CD8-positive, alpha-beta memory T cell (primary cell): Measurements from ENCODE around the gene SLC28A1. TPM values are rescaled to one million over a fixed set of nuclear protein-coding genes. Genes with fewer than 3 reads are reported as not detected.

Experiments
- CTCF ChIA-PET: fragments of 350-600 bp; sonication (Branson Sonifier 250); formaldehyde crosslinking; loops from one replicate; lab custom pipeline; 2021; ENCODE audit warnings: antibody characterized with exemption; lab: Charles Lee
- POLR2A ChIA-PET: fragments of 350-600 bp; sonication (Branson Sonifier 250); formaldehyde crosslinking; loops from one replicate; lab custom pipeline; 2021; ENCODE audit warnings: antibody characterized with exemption; lab: Charles Lee
- DNase-seq, 5 donors: peaks; one replicate each; pipeline versions ENCODE4 v3.0.0 to v3.0.0-alpha.2; 2020 to 2022; ENCODE audit warnings: mixed read lengths in 1 of 5
- H3K27ac ChIP-seq: one replicate; pipeline ENCODE4 v1.7.0; 2013; ENCODE audit warnings: low read depth, mild to moderate bottlenecking, low read length, moderate library complexity
- H3K27me3 ChIP-seq: 2 replicates; pipeline ENCODE4 v1.7.0; 2013; ENCODE audit warnings: low read length, mild to moderate bottlenecking; ENCODE audit not compliant: insufficient read depth, poor library complexity, severe bottlenecking
- H3K36me3 ChIP-seq: 2 replicates; pipeline ENCODE4 v1.7.0; 2013; ENCODE audit warnings: mild to moderate bottlenecking, low read length, moderate library complexity; ENCODE audit not compliant: insufficient read depth
- H3K4me1 ChIP-seq: 2 replicates; pipeline ENCODE4 v1.7.0; 2013; ENCODE audit warnings: mild to moderate bottlenecking, low read length, moderate library complexity; ENCODE audit not compliant: insufficient read depth
- H3K4me3 ChIP-seq: 2 replicates; pipeline ENCODE4 v1.7.0; 2013; ENCODE audit warnings: mild to moderate bottlenecking, low read length
- H3K9me3 ChIP-seq: 2 replicates; pipeline ENCODE4 v1.7.0; 2013; ENCODE audit warnings: mild to moderate bottlenecking, low read length
- H3K27ac Mint-ChIP-seq, 8 donors: one replicate each; pipeline ENCODE4 v1.8.0; 2020 to 2021; ENCODE audit warnings: mixed read lengths in 8 of 8, mild to moderate bottlenecking in 6 of 8, inconsistent platforms in 3 of 8, moderate library complexity in 3 of 8
- H3K27me3 Mint-ChIP-seq, 2 donors: one replicate each; pipeline ENCODE4 v1.8.0; 2020 to 2021; ENCODE audit warnings: mixed read lengths in 2 of 2, mild to moderate bottlenecking in 1 of 2, moderate library complexity in 1 of 2
- H3K36me3 Mint-ChIP-seq, 3 donors: one replicate each; pipeline ENCODE4 v1.8.0; 2020 to 2021; ENCODE audit warnings: mixed read lengths in 3 of 3, inconsistent platforms in 1 of 3, mild to moderate bottlenecking in 1 of 3
- H3K4me1 Mint-ChIP-seq, 3 donors: one replicate each; pipeline ENCODE4 v1.8.0; 2020 to 2021; ENCODE audit warnings: mixed read lengths in 3 of 3, inconsistent platforms in 1 of 3, mild to moderate bottlenecking in 1 of 3
- H3K4me3 Mint-ChIP-seq, 7 donors: one replicate each; pipeline ENCODE4 v1.8.0; 2020 to 2021; ENCODE audit warnings: mixed read lengths in 7 of 7, mild to moderate bottlenecking in 6 of 7, moderate library complexity in 4 of 7, inconsistent platforms in 2 of 7
- H3K9me3 Mint-ChIP-seq, 5 donors: one replicate each; pipeline ENCODE4 v1.8.0; 2020 to 2022; ENCODE audit warnings: mixed read lengths in 5 of 5, mild to moderate bottlenecking in 3 of 5, moderate library complexity in 2 of 5, inconsistent platforms in 1 of 5
- polyA plus RNA-seq: library from polyadenylated mRNA; unstranded; fragments of 300-500 nt; fragmentation: Illumina TruSeq; gene quantifications from one replicate; pipeline ENCODE4 v1.2.3, GENCODE V29; 2021
- total RNA-seq, 2 experiments: library from RNA; stranded (reverse); gene quantifications; one replicate each; pipeline ENCODE4 v1.2.3, GENCODE V29; 2021

Gene SLC28A1
- total and polyA plus RNA-seq, 3 experiments from 2014 or later, result not detected

DNA sequence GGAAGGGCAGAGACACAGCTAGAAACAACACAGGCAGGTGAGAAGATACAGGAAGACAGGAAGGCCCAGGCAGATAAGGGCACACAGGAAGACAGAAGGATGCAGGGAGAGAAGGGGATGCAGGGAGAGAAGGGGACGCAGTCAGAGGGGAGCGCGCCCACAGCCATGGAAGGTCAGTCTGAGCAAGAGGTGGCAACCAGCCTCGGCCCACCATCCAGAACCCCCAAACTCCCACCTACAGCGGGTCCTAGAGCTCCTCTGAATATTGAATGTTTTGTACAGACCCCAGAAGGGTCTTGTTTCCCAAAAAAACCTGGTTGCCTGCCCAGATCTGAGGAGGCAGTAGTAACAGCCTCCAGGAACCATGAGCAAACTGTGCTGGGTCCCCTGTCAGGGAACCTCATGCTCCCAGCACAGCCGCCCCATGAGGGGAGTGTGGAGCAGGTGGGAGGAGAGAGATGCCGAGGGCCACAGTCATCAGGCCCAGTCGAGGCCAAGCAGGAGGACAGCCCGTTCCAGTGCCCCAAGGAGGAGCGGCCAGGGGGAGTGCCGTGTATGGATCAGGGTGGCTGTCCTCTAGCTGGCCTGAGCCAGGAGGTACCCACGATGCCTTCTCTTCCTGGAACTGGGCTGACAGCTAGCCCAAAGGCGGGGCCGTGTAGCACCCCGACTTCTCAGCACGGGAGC is 27.6 kb upstream of the SLC28A1 start:
- Histone ChIP-seq H3K36me3 (no peaks in the 10 kb centered on the region), H3K27me3 (no peaks in the 10 kb centered on the region), H3K27ac (no peak overlapping the region), H3K4me3 (no peak overlapping the region), H3K9me3 (no peaks in the 10 kb centered on the region), H3K4me1 (no peaks in the 10 kb centered on the region)
- no peaks in the 10 kb centered on the region for H3K4me1 Mint-ChIP-seq
- no peak overlapping the region for H3K4me3 Mint-ChIP-seq
- ChIA-PET CTCF (interaction anchor here (0.6 kb wide), 1 partner anchor 255 kb away, joined by 3 read pairs; no protein-coding TSS in a partner anchor), POLR2A (no interaction called here)
- no peak for DNase-seq
- peak overlapping the region in 1 of 8 donors; percentile 45 for H3K27ac Mint-ChIP-seq
- H3K27me3 Mint-ChIP-seq, result no peaks in the 10 kb centered on the region
- H3K36me3 Mint-ChIP-seq, result peaks cover 0 to 2% (median 0%) of the 10 kb centered on the region in 3 donors
- H3K9me3 Mint-ChIP-seq, result no peaks in the 10 kb centered on the region

DNA sequence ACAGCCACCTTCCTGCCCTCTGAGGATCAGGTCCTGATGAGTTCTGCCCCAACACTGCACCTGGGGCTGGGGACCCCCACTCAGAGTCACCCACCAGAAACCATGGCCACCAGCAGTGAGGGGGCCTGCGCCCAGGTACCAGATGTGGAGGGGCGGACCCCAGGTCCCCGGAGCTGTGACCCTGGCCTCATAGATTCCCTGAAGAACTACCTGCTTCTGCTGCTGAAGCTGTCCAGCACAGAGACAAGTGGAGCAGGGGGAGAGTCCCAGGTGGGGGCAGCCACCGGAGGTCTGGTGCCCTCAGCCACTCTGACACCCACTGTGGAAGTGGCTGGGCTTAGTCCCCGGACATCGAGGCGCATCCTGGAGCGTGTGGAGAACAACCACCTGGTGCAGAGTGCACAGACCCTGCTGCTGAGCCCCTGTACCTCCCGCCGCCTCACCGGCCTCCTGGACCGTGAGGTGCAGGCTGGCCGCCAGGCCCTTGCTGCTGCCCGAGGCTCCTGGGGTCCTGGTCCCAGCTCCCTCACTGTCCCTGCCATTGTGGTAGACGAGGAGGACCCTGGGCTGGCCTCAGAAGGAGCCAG is 27.0 kb upstream of the SLC28A1 start:
- H3K9me3 Mint-ChIP-seq, result no peaks in the 10 kb centered on the region
- H3K4me1 Mint-ChIP-seq, result no peaks in the 10 kb centered on the region
- Histone ChIP-seq H3K9me3 (no peaks in the 10 kb centered on the region), H3K4me3 (no peak overlapping the region), H3K27ac (no peak overlapping the region), H3K4me1 (no peaks in the 10 kb centered on the region), H3K36me3 (no peaks in the 10 kb centered on the region), H3K27me3 (no peaks in the 10 kb centered on the region)
- ChIA-PET CTCF (interaction anchor here (0.6 kb wide), 1 partner anchor 256 kb away, joined by 3 read pairs; no protein-coding TSS in a partner anchor), POLR2A (no interaction called here)
- no peak overlapping the region for H3K4me3 Mint-ChIP-seq
- H3K36me3 Mint-ChIP-seq, result peaks cover 0 to 2% (median 0%) of the 10 kb centered on the region in 3 donors
- no peak for DNase-seq
- no peaks in the 10 kb centered on the region for H3K27me3 Mint-ChIP-seq
- no peak overlapping the region for H3K27ac Mint-ChIP-seq

DNA sequence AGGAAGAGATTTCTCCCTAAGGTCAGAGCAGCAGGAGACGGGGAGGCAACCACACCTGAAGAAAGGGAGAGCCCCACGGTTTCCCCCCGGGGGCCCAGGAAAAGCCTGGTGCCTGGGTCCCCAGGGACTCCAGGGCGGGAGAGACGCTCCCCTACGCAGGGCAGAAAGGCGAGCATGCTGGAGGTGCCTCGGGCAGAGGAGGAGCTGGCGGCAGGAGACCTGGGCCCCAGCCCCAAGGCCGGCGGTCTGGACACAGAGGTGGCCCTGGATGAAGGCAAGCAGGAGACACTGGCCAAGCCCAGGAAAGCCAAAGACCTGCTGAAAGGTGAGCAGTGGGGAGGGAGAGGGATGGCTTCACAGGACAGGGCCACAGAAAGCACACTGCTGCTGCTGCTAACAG is 26.2 kb upstream of the SLC28A1 start:
- peaks cover 0 to 2% (median 0%) of the 10 kb centered on the region in 3 donors for H3K36me3 Mint-ChIP-seq
- H3K27me3 Mint-ChIP-seq, result no peaks in the 10 kb centered on the region
- no peaks in the 10 kb centered on the region for H3K9me3 ChIP-seq
- H3K4me3 ChIP-seq, result no peak overlapping the region
- H3K27me3 ChIP-seq, result no peaks in the 10 kb centered on the region
- H3K36me3 ChIP-seq, result no peaks in the 10 kb centered on the region
- H3K4me3 Mint-ChIP-seq, result no peak overlapping the region
- no peak overlapping the region for H3K27ac ChIP-seq
- ChIA-PET POLR2A (no interaction called here), CTCF (no interaction called here)
- no peak for DNase-seq
- no peaks in the 10 kb centered on the region for H3K9me3 Mint-ChIP-seq
- H3K4me1 Mint-ChIP-seq, result no peaks in the 10 kb centered on the region
- no peaks in the 10 kb centered on the region for H3K4me1 ChIP-seq
- H3K27ac Mint-ChIP-seq, result no peak overlapping the region

DNA sequence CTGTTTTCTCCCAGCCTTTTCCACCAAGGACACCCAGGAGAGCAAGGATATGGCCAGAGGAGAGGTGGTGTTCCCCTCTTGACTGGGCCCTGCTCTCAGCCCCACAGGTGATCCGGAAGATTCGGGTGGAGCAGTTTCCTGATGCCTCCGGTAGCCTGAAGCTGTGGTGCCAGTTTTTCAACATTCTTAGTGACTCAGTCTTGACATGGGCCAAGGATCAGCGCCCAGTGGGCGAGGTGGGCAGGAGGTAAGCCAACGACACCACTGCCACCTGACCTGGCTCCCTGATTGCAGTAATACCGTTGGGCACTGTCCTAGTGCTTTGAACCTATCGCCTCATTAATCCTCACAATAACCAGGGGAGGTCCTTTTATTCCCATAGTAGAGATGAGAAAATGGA is 25.3 kb upstream of the SLC28A1 start:
- Histone ChIP-seq H3K4me1 (no peaks in the 10 kb centered on the region), H3K4me3 (no peak overlapping the region), H3K27me3 (no peaks in the 10 kb centered on the region), H3K27ac (no peak overlapping the region), H3K36me3 (no peaks in the 10 kb centered on the region), H3K9me3 (no peaks in the 10 kb centered on the region)
- ChIA-PET POLR2A (no interaction called here), CTCF (no interaction called here)
- peaks cover 0 to 2% (median 0%) of the 10 kb centered on the region in 3 donors for H3K36me3 Mint-ChIP-seq
- no peaks in the 10 kb centered on the region for H3K27me3 Mint-ChIP-seq
- no peak overlapping the region for H3K4me3 Mint-ChIP-seq
- no peak overlapping the region for H3K27ac Mint-ChIP-seq
- no peaks in the 10 kb centered on the region for H3K4me1 Mint-ChIP-seq
- no peaks in the 10 kb centered on the region for H3K9me3 Mint-ChIP-seq
- no peak for DNase-seq

DNA sequence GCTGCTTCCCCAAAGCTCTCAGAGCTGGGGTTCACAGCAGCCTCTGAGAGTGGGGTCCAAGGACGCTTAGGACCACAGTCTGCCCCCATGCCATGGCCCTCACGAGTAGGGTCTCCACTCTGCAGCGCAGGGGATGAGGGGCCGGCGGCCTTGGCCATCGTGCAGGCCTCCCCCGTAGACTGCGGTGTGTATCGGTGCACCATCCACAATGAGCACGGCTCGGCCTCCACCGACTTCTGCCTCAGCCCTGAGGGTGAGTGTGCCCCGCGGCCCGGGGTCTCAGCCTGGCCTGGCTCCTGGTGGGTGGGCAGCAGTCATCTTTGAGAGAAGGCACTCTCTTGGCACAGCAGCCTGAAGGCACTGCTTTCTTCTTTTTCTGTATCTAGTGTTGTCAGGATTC is 24.8 kb upstream of the SLC28A1 start:
- Mint-ChIP-seq H3K27me3 (no peaks in the 10 kb centered on the region), H3K9me3 (no peaks in the 10 kb centered on the region), H3K4me1 (no peaks in the 10 kb centered on the region), H3K4me3 (no peak overlapping the region), H3K27ac (no peak overlapping the region), H3K36me3 (peaks cover 0 to 2% (median 0%) of the 10 kb centered on the region in 3 donors)
- POLR2A ChIA-PET, result no interaction called here
- Histone ChIP-seq H3K9me3 (no peaks in the 10 kb centered on the region), H3K36me3 (no peaks in the 10 kb centered on the region), H3K27me3 (no peaks in the 10 kb centered on the region), H3K4me1 (no peaks in the 10 kb centered on the region), H3K4me3 (no peak overlapping the region), H3K27ac (no peak overlapping the region)
- DNase-seq, result no peak
- CTCF ChIA-PET, result no interaction called here

- H3K9me3 Mint-ChIP-seq, result no peaks in the 10 kb centered on the region
- no peak overlapping the region for H3K27ac Mint-ChIP-seq
- no peaks in the 10 kb centered on the region for H3K36me3 Mint-ChIP-seq
- H3K9me3 ChIP-seq, result no peaks in the 10 kb centered on the region
- H3K27ac ChIP-seq, result no peak overlapping the region
- H3K36me3 ChIP-seq, result no peaks in the 10 kb centered on the region
- no peaks in the 10 kb centered on the region for H3K4me1 Mint-ChIP-seq
- DNase-seq, result no peak
- POLR2A ChIA-PET, result interaction anchor here (1.1 kb wide), 1 partner anchor 213 kb away, joined by 3 read pairs; no protein-coding TSS in a partner anchor
- CTCF ChIA-PET, result no interaction called here
- no peaks in the 10 kb centered on the region for H3K27me3 Mint-ChIP-seq
- no peaks in the 10 kb centered on the region for H3K4me1 ChIP-seq
- no peaks in the 10 kb centered on the region for H3K27me3 ChIP-seq
- H3K4me3 Mint-ChIP-seq, result no peak overlapping the region
- H3K4me3 ChIP-seq, result no peak overlapping the region
These were observed 22.7 kb upstream of the SLC28A1 start for GRCh38 chr15:84861781-84862180.

- Histone ChIP-seq H3K36me3 (no peaks in the 10 kb centered on the region), H3K27ac (no peak overlapping the region), H3K9me3 (no peaks in the 10 kb centered on the region), H3K4me3 (no peak overlapping the region), H3K4me1 (no peaks in the 10 kb centered on the region), H3K27me3 (no peaks in the 10 kb centered on the region)
- ChIA-PET POLR2A (interaction anchor here (1.1 kb wide), 1 partner anchor 214 kb away, joined by 3 read pairs; no protein-coding TSS in a partner anchor), CTCF (no interaction called here)
- no peak for DNase-seq
- Mint-ChIP-seq H3K4me1 (no peaks in the 10 kb centered on the region), H3K9me3 (no peaks in the 10 kb centered on the region), H3K4me3 (no peak overlapping the region), H3K27ac (no peak overlapping the region), H3K36me3 (no peaks in the 10 kb centered on the region), H3K27me3 (no peaks in the 10 kb centered on the region)
These were observed 22.1 kb upstream of the SLC28A1 start for GRCh38 chr15:84862214-84862975.
